Lung (tissue), 12 donors: ENCODE measurements around the gene CELF2. TPM values are rescaled to one million over a fixed set of nuclear protein-coding genes. Genes with fewer than 3 reads are reported as not detected.

Experiments used
- ATAC-seq: fragments of 200-7000 bp; cut with Tn5 transposase; one replicate; pipeline ENCODE4 v1.9.1; 2020; ENCODE audit warnings: moderate number of reproducible peaks; ENCODE audit not compliant: insufficient read depth, low FRiP score
- DNase-seq, 3 donors: peaks; one replicate each; pipeline ENCODE4 v3.0.0-alpha.2; 2013 to 2017
- H3K27ac ChIP-seq, 2 donors: one replicate each; pipeline ENCODE4 v1.5.1; 2013; ENCODE audit warnings: mild to moderate bottlenecking in 2 of 2, moderate library complexity in 2 of 2, control low read depth in 1 of 2, inconsistent platforms in 1 of 2, low read depth in 1 of 2, low read length in 1 of 2
- H3K27me3 ChIP-seq, 3 donors: one replicate each; pipeline ENCODE4 v1.5.1; 2013; ENCODE audit warnings: low read length in 2 of 3; ENCODE audit not compliant: control insufficient read depth in 3 of 3, insufficient read depth in 3 of 3
- H3K36me3 ChIP-seq, 4 donors: one replicate each; pipeline ENCODE4 v1.5.1; 2013; ENCODE audit warnings: low read length in 4 of 4, mild to moderate bottlenecking in 1 of 4, moderate library complexity in 1 of 4; ENCODE audit not compliant: control insufficient read depth in 4 of 4, insufficient read depth in 4 of 4
- H3K4me1 ChIP-seq, 5 donors: one replicate each; pipeline ENCODE4 v1.5.1; 2013; ENCODE audit warnings: low read length in 5 of 5, mild to moderate bottlenecking in 2 of 5, moderate library complexity in 1 of 5; ENCODE audit not compliant: control insufficient read depth in 5 of 5, insufficient read depth in 5 of 5
- H3K4me3 ChIP-seq: one replicate; pipeline ENCODE4 v1.5.1; 2013; ENCODE audit warnings: mild to moderate bottlenecking, control low read depth, moderate library complexity
- H3K9ac ChIP-seq, 2 donors: one replicate each; pipeline ENCODE4 v1.5.1; 2013; ENCODE audit warnings: low read length in 2 of 2, control low read depth in 1 of 2; ENCODE audit not compliant: insufficient read depth in 1 of 2
- H3K9me3 ChIP-seq, 4 donors: one replicate each; pipeline ENCODE4 v1.5.1; 2013; ENCODE audit warnings: low read length in 3 of 4, mild to moderate bottlenecking in 1 of 4, moderate library complexity in 1 of 4; ENCODE audit not compliant: control insufficient read depth in 4 of 4, insufficient read depth in 3 of 4
- WGBS, 2 donors: extraction: QIAGEN DNeasy Blood & Tissue Kit; methylation state at CpG; one replicate each; pipeline ENCODE4 v1.1.7; 2013; 5-methylcytosine and 5-hydroxymethylcytosine counted together
- polyA plus RNA-seq, 2 donors: library from polyadenylated mRNA; stranded (reverse); fragments of 200-250 nt; gene quantifications; one replicate each; pipeline ENCODE4 v1.2.1, GENCODE V29; 2013
- total RNA-seq, 2 donors: library from RNA; depleted of rRNA in 1 of 2; stranded (reverse); fragments of >200 nt in 1 of 2; gene quantifications; one replicate each; pipeline ENCODE4 v1.2.1, GENCODE V29; 2014 to 2021
- TF ChIP-seq, protein P1 (sequence below): IDR thresholded peaks from 2 replicates; pipeline ENCODE4 v1.5.1; 2012; ENCODE audit warnings: mild to moderate bottlenecking; ENCODE audit errors: control extremely low read depth, extremely low read depth
- donor health status: control.
- donor health status: control.
- donor health status: Bipolar disorder and iron deficiency.
- donor health status: healthy.
- donor health status: DM: yes; HTN: yes; CAD: no.

CELF2 gene
- total and polyA plus RNA-seq, 4 donors: 13.6 to 115 (median 63.7) TPM

GRCh38 chr10:11091517-11092102 is 73.9 kb downstream of the CELF2 start:
- peaks cover 0 to 21% (median 0%) of the 10 kb centered on the region in 5 donors for H3K4me1 ChIP-seq
- H3K27me3 ChIP-seq: no peaks in the 10 kb centered on the region
- ATAC-seq (no peak), DNase-seq (no peak)
- H3K27ac ChIP-seq: no peak overlapping the region
- H3K4me3 ChIP-seq: no peak overlapping the region
- H3K9me3 ChIP-seq: no peaks in the 10 kb centered on the region
- no peaks in the 10 kb centered on the region for H3K36me3 ChIP-seq
- H3K9ac ChIP-seq: no peak overlapping the region
- TF ChIP-seq, protein P1, sequence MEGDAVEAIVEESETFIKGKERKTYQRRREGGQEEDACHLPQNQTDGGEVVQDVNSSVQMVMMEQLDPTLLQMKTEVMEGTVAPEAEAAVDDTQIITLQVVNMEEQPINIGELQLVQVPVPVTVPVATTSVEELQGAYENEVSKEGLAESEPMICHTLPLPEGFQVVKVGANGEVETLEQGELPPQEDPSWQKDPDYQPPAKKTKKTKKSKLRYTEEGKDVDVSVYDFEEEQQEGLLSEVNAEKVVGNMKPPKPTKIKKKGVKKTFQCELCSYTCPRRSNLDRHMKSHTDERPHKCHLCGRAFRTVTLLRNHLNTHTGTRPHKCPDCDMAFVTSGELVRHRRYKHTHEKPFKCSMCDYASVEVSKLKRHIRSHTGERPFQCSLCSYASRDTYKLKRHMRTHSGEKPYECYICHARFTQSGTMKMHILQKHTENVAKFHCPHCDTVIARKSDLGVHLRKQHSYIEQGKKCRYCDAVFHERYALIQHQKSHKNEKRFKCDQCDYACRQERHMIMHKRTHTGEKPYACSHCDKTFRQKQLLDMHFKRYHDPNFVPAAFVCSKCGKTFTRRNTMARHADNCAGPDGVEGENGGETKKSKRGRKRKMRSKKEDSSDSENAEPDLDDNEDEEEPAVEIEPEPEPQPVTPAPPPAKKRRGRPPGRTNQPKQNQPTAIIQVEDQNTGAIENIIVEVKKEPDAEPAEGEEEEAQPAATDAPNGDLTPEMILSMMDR: no peak
- 88 to 93% methylated on average over 10 of the region's 10 CpGs for WGBS, 2 donors

GRCh38 chr10:11093771-11094736 is 76.4 kb downstream of the CELF2 start:
- Histone ChIP-seq H3K27me3 (no peaks in the 10 kb centered on the region), H3K4me3 (no peak overlapping the region), H3K36me3 (no peaks in the 10 kb centered on the region), H3K27ac (no peak overlapping the region), H3K4me1 (peaks cover 0 to 30% (median 4%) of the 10 kb centered on the region in 5 donors), H3K9ac (no peak overlapping the region), H3K9me3 (no peaks in the 10 kb centered on the region)
- 76 to 82% methylated on average over 10 of the region's 10 CpGs for WGBS, 2 donors
- ATAC-seq (no peak), DNase-seq (no peak)
- TF ChIP-seq, protein P1: no peak

DNA sequence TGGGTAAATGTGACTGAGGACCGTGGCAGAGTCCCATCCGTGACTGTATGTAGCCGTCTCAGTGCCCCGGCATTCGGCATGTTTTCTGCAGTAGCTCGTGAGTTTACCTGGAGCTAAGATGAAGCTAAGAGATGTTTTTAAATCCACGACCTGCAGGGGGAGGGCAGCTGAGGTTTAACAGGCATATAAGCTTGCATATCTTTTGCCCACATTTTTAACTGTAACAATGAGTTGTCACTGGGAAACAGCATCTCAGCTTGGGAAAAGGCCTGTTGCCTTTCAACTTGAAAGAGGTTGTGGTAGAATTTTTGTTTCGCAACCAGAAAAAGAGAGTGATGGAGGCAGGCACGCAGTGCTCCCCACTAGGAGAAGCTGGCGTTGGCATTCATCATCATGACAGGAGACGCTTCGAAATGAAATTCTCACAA is 77.7 kb downstream of the CELF2 start:
- H3K9ac ChIP-seq: no peak overlapping the region
- WGBS, 2 donors: 82 to 85% methylated on average over 12 of the region's 12 CpGs
- no peak overlapping the region for H3K27ac ChIP-seq
- no peaks in the 10 kb centered on the region for H3K27me3 ChIP-seq
- TF ChIP-seq, protein P1: no peak
- no peak for ATAC-seq
- H3K4me1 ChIP-seq: peaks cover 0 to 30% (median 4%) of the 10 kb centered on the region in 5 donors
- no peaks in the 10 kb centered on the region for H3K36me3 ChIP-seq
- no peak overlapping the region for H3K4me3 ChIP-seq
- DNase-seq: no peak
- no peaks in the 10 kb centered on the region for H3K9me3 ChIP-seq
